ENCODE results near the gene THSD4.

Gene THSD4

DNA sequence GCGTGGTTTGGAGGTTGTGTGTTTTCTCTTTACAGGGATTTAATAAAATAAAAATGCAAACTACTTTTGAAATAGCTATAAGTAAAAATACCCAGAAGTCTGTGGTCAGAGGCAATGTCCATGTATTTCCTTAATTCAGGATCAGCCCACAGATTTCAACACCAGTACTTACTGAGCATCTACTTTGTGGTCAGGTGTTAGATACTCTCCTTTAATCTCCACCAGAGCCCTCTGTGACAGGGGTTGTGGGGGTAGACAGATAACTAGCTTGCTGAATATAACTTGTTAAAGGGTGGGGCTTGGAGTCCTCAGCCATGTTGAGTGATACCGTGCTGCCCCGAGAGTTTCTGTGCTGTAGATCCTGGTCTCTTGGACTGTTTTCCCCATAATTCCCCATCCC is 451.0 kb downstream of the THSD4 start:
- no peak for DNase-seq

GRCh38 chr15:71567173-71567572 is 451.9 kb downstream of the THSD4 start:
- DNase-seq: no peak

DNA sequence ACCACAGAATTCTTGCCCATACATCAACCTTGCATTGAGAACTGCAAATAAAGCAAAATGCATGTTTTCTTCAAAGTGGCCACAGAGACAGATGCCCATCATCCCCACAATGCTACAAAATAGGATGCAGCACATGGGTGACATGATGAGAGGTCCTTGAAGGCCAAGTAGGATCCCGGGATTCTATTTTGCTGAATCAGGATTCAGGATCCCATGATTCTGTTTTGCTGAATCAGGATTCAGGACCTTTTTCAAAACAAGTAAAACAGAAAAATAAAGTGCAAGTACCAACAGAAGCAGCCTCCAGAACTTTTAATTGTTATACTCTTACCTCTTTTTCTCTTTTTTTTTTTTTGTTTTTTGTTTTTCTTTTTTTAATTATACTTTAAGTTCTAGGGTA is 453.0 kb downstream of the THSD4 start:
- no peak for DNase-seq

- no peak for DNase-seq
Observed at GRCh38 chr15:71570736-71571135, 455.5 kb downstream of the THSD4 start.

GRCh38 chr15:71571641-71572040 is 456.4 kb downstream of the THSD4 start:
- DNase-seq: no peak

DNA sequence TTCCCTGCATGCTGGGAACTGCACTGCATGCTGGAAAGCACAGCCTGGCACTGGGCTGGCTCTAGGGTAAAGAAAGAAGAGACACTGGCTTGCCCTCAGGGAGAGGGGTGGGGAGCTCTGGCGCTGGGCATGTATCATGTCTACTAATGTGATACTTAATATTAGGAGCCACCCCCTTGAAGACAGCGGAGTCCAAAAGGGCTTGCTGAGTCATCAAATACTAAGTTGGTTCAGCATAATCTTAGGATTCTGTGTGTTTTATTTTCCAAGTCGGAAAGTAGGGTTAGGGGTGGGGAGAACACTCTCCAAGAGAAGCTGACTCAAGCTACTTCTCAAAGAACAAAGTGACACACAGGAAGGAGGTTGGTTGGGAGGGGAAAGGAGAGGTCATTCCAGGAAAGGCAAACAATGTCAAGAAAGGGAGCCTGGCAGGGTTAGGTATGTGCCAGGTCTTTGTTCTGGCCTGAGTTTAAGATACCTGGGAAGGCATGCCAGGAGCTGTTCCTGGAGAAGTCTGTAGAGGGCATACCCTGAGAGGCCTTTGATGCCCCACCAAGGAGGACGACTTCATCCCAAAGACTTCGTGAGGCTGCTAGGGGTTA is 457.3 kb downstream of the THSD4 start:
- no peak for DNase-seq

- no peak for DNase-seq
Observed at GRCh38 chr15:71573599-71573998, 458.3 kb downstream of the THSD4 start.

DNA sequence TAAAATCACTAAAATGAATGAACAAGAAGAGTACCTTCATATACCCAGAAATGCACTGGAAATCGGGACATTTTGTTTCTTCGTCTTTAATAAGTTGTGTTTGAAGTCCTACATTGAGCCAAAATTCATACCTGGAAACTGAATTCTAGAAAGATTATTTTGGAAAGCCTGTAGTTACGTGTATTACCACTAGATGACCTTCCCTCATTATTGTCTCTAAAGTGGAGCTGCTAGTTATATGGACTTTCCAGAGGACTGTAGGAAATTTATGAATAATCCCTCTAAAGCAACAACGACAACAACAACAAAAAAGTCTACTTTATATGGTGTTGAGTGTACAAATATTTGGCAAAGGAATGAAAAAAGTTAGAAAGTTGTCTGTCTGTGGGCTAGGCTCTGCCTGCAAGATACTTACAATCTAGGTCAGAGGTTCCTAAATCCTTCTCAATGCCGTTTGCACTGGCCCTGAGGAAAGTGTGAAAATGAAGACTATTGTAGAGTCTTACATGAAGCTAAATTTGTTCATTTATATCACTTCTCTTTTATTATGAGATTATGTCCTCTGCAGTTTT is 460.3 kb downstream of the THSD4 start:
- no peak for DNase-seq

- DNase-seq: no peak
Observed at GRCh38 chr15:71577071-71577470, 461.8 kb downstream of the THSD4 start.

GRCh38 chr15:71581398-71581930 is 466.2 kb downstream of the THSD4 start:
- no peak for DNase-seq

GRCh38 chr15:71585159-71585558 is 469.9 kb downstream of the THSD4 start:
- DNase-seq: no peak

DNA sequence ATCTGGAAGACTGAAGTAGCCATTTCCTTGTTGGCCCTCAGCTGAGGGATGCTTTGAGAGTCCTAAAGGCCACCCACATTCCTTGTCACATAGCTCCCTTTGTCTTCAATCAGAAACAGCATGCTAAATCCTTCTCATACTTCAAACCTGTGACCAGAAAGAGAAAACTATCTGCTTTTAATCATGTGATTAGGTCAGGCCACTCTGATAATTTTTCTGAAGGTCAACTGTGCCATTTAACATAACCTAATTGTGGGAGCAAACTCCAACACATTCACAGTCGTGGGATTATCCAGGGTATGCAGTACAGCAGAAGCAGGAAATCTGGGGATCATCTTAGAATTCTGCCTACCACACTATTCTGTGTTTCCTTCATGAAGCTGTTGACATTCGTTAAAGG is 471.2 kb downstream of the THSD4 start:
- no peak for DNase-seq

DNA sequence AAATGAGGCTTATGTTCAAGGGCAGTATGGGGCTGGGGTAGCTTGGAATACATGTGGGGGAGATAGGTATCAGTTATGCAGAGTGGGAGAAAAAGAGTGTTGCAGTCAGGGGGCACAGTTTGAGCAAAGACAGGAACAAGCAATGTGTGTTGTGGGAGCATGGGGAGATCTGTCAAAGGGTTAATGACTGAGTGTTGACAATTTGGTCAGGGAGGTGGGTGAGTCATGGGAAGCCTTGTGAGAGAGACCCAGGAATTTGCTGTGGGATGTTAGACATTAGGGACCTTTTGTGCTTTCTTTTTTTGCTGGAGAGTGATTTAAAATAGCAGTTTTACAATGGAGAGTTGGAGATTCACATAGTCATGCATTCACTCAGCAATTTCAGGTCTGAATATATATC is 473.5 kb downstream of the THSD4 start:
- DNase-seq: peak; percentile 80

GRCh38 chr15:71591057-71591456 is 475.8 kb downstream of the THSD4 start:
- no peak for DNase-seq

DNA sequence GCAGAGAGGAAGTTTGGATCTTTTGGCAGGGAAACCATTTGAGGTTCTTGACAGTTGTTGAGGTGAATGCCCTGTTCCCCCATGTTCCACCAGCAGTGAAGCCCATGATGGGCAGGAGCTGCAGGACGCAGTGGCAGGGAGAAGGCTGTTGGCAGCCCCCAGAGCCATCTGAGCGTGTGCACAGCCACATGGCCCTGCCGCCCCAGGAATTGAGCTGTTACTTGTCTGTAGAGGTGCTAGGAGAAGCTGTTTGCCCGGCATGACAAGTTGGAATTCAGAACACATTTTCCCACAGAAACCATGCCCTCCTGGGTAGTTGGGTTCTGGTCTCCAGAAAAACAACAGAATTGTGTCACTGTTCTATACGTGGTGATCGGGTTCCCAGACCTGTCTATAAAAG is 476.9 kb downstream of the THSD4 start:
- no peak for DNase-seq

DNA sequence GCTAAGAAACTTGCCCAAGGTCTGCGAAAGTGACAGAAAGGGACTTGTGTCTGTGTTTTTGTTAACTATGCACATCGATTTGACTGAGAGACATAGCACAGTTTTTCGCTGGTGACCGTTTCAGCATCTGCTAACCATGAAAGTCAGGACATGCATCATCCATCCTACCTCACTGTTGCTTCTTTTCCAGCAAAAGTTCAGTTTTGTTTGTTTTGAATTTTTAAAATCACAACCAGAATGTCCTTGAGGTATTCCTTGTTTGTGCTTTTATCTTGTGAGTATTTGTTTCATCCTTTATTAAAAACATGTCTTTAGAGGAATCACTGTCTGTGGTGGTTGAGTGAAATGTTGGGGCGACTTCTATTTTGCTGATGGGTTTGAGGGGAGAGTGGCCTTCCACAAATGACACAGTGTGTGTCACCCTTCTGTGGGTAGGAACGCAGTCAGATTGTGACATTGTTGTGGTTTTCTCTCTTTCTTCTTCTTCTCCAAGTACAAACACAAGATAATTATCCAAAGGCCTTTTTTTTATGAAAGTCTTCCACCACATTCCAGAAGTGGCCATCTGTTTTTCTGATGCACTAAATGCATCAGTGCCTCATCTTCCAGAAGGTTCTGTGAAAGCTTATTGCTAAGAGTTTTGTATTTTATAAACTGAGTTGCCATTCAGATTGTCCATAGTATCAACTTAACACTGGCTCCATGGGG is 480.7 kb downstream of the THSD4 start:
- no peak for DNase-seq

GRCh38 chr15:71596672-71597071 is 481.4 kb downstream of the THSD4 start:
- DNase-seq: no peak

GRCh38 chr15:71597126-71597525 is 481.9 kb downstream of the THSD4 start:
- DNase-seq: no peak

- DNase-seq: no peak
Observed at GRCh38 chr15:71597637-71598036, 482.4 kb downstream of the THSD4 start.

- DNase-seq: no peak
Observed at GRCh38 chr15:71598741-71599140, 483.5 kb downstream of the THSD4 start.

DNA sequence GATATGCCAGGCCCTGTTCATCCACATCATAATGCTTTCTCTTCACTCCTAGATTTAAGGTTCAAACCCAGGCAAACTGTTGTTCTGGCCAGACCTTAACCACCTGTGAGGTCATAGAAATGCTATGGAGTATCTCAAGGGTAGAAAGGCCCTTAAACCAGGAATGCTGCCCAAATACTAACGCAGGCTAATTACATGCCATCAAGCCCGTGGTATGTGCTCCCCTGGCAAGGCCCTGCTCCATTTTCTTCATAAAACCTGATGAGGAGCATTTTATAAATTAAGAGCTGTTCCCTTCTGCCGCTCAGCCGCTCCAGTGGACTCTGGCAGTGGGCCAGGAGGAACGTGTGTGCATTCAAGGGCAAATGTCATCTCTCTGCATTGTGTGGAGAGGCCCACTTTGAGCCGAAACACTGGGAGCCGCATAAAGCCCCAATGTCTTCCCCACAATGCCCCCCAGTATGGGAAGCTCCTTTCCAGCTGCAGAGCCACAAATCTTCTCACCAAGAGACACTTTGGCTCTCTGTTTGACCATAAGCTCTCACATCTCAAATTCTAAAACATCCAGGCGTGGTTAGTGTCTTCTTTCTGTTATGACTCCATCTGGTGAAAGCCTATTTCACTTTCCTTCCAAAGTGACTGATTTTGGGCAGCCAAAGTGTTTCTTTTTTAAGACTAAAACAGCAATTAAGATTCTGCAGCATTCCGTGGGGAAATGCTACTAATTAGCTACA is 484.3 kb downstream of the THSD4 start:
- peak; percentile 69 for DNase-seq

DNA sequence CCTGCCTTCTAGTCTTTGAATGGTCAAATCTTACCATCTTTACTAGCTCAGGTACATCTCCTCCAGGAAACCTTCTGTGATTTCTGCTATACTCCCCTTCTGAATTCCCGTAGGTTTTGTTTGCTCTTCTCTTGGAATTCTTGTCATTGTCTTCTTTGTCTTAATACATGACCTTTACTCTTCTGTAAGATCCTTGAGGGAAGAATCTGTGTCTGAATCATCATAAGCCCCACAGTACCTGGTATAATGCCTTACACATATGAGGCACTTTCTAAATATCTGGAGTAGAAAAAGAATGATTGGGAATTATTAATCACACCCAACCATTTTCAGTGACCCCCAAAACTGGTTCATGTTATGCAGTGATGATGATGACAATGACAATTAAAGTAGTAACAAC is 485.0 kb downstream of the THSD4 start:
- no peak for DNase-seq

DNA sequence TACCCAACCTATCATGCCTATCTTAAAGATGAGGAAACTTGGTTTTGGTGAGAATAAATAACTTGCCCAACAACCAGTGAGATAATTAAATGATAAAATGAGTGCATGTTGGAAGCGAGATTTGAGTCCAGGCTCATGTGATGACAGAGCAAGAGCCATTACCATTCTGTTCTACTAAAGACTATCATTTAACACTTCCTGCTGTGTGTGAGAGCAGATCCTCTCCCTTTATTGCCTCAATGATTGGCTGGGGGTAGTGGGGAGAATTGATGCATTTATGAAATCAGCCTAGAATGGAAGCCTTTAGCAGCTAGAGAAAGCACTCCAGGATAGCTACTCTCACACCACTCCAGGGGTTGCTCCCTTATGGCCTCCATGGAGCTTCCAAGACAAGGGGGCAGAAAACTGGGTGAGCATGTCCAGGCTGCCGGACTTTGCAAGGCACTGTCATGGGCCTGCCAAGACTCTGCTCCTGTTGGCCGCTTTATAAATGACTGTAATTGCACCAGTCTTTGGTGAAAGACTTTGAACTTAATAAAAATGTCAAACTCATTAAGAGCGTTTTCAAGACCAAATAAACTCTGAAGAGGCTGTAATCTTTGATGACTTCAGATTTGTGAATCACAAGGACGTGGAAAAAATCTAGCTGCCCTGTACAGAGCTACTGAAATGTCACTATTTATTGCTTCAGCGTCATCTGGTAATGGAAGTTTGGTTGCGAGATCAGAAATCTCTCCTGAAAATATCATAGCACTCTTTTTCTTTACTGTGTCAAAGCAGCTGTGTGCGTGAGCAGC is 486.0 kb downstream of the THSD4 start:
- no peak for DNase-seq

Data from islet precursor cell (in vitro differentiated cells).